Tibial artery (tissue), 4 donors: Measurements from ENCODE around the gene APLP2.
"Not testable (repeated sequence)": the region's sequence is repeated elsewhere in the genome, so short reads cannot be mapped to it uniquely, and the experiment has no call there.

Source experiments
- DNase-seq, 2 donors: peaks; one replicate each; pipeline ENCODE4 v3.0.0-alpha.2; 2019
- H3K27ac ChIP-seq, 2 donors: fragments of 200-600 bp; sonication (generic) in 1 of 2; 1 replicate in 1 of 2; 2 replicates in 1 of 2; pipeline ENCODE4 v1.5.1; 2018 to 2019; ENCODE audit warnings: mild to moderate bottlenecking in 1 of 2
- H3K27me3 ChIP-seq, 2 donors: fragments of 200-600 bp; sonication (generic) in 1 of 2; one replicate each; pipeline versions ENCODE4 v1.5.1 to v1.6.0; 2016 to 2019
- H3K36me3 ChIP-seq, 3 donors: fragments of 200-600 bp; sonication (generic) in 2 of 3; one replicate each; pipeline ENCODE4 v1.5.1; 2016 to 2019; ENCODE audit warnings: mild to moderate bottlenecking in 2 of 3
- H3K4me1 ChIP-seq, 4 donors: fragments of 200-600 bp; sonication (generic) in 2 of 4; 1 replicate in 3 of 4; 2 replicates in 1 of 4; pipeline ENCODE4 v1.5.1; 2016 to 2019
- H3K4me3 ChIP-seq, 2 donors: fragments of 200-600 bp; sonication (generic) in 1 of 2; 1 replicate in 1 of 2; 2 replicates in 1 of 2; pipeline ENCODE4 v1.5.1; 2018 to 2019; ENCODE audit warnings: mild to moderate bottlenecking in 2 of 2
- H3K9me3 ChIP-seq, 3 donors: fragments of 200-600 bp; sonication (generic) in 1 of 3; one replicate each; pipeline ENCODE4 v1.5.1; 2016 to 2019
- CTCF ChIP-seq, 2 experiments: fragments of 200-600 bp in 1 of 2; fragments of 450-650 bp in 1 of 2; IDR thresholded peaks; one replicate each; pipeline ENCODE4 v1.5.1; 2017 to 2019; ENCODE audit warnings: antibody characterized with exemption in 2 of 2, mild to moderate bottlenecking in 1 of 2, moderate library complexity in 1 of 2
- intact Hi-C: fragments of 100-400 bp; cut with DNase I; formaldehyde crosslinking; loops from one replicate; pipeline ENCODE4 v1.15.0; 2023; ENCODE audit warnings: low total_unique reads

The APLP2 gene

GRCh38 chr11:130069659-130070108 lies at the start of gene APLP2:
TSS of gene APLP2 (plus strand) at chr11:130069894. CDS start at chr11:130069978, 84 bp downstream.
- intact Hi-C loops: loop anchor here (2.0 to 10.0 kb wide), 3 partner anchors 58 to 175 kb away; partner anchors contain the start of genes NFRKB and PRDM10
- no peaks in the 10 kb centered on the region for H3K27me3 ChIP-seq
- peaks cover 0 to 27% (median 14%) of the 10 kb centered on the region in 4 donors for H3K4me1 ChIP-seq
- no peaks in the 10 kb centered on the region for H3K9me3 ChIP-seq
- peak in 1 of 2 experiments; percentile 13 for TF ChIP-seq CTCF (IDR thresholded peaks at IDR 0.05)
- peak within 1 kb of the TSS; percentile 89 to 96 for H3K4me3 ChIP-seq
- peak; percentile 100 for DNase-seq
- H3K27ac ChIP-seq: peak within 1 kb of the TSS; percentile 93 to 94
- no peaks in the 10 kb centered on the region for H3K36me3 ChIP-seq

DNA sequence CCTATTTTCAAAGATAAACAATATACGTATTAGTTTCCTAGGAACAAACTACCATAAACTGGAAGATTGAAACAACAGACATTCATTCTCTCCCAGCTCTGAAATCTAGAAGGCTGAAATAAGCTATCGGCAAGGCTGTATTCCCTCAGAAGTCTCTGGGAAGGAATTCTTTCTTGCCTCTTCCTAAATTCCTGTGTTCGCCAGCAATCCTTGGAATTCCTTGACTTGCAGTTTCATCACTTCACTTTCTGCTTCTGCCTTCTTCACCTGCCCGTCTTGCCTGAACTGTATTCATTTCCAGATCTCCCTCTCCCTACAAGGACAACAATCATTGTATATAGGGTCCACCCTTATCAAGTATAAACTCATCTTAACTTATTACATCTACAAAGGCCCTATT lies 49.4 kb upstream of the APLP2 start:
- intact Hi-C loops: no loop called here

DNA sequence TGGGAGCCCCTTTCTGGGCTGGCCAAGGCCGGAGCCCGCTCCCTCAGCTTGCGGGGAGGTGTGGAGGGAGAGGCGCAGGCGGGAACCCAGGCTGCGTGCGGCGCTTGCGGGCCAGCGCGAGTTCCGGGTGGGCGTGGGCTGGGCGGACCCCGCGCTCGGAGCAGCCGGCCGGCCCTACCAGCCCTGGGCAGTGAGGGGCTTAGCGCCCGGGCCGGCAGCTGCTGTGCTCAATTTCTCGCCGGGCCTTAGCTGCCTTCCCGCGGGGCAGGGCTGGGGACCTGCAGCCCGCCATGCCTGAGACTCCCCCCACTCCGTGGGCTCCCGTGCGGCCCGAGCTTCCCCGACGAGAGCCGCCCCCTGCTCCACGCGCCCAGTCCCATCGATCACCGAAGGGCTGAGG lies 48.1 kb upstream of the APLP2 start:
- H3K27ac ChIP-seq, H3K36me3 ChIP-seq, H3K9me3 ChIP-seq, H3K27me3 ChIP-seq, H3K4me3 ChIP-seq, intact Hi-C loops, H3K4me1 ChIP-seq, DNase-seq: not testable (repeated sequence)

More for the DNA sequence above, 49.4 kb upstream of the APLP2 start:
- no peak for DNase-seq
- no peaks in the 10 kb centered on the region for H3K36me3 ChIP-seq
- no peak for TF ChIP-seq CTCF (IDR thresholded peaks at IDR 0.05)
- H3K9me3 ChIP-seq: no peaks in the 10 kb centered on the region
- H3K27me3 ChIP-seq: no peaks in the 10 kb centered on the region
- no peak overlapping the region for H3K27ac ChIP-seq
- no peak overlapping the region for H3K4me3 ChIP-seq
- no peaks in the 10 kb centered on the region for H3K4me1 ChIP-seq

GRCh38 chr11:130022799-130023198 lies 46.9 kb upstream of the APLP2 start:
- DNase-seq: no peak
- Histone ChIP-seq H3K9me3 (no peaks in the 10 kb centered on the region), H3K27ac (no peak overlapping the region), H3K4me3 (no peak overlapping the region), H3K4me1 (no peaks in the 10 kb centered on the region), H3K36me3 (no peaks in the 10 kb centered on the region), H3K27me3 (no peaks in the 10 kb centered on the region)
- TF ChIP-seq CTCF (IDR thresholded peaks at IDR 0.05): no peak
- intact Hi-C loops: no loop called here

- Histone ChIP-seq H3K9me3 (no peaks in the 10 kb centered on the region), H3K27me3 (no peaks in the 10 kb centered on the region), H3K4me3 (no peak overlapping the region), H3K36me3 (no peaks in the 10 kb centered on the region), H3K4me1 (no peaks in the 10 kb centered on the region), H3K27ac (no peak overlapping the region)
- no peak for TF ChIP-seq CTCF (IDR thresholded peaks at IDR 0.05)
- DNase-seq: no peak
- intact Hi-C loops: no loop called here
Observed at GRCh38 chr11:130023204-130023603, 46.5 kb upstream of the APLP2 start.

GRCh38 chr11:130024361-130024760 lies 45.3 kb upstream of the APLP2 start:
- Histone ChIP-seq H3K27me3 (no peaks in the 10 kb centered on the region), H3K4me1 (no peaks in the 10 kb centered on the region), H3K9me3 (no peaks in the 10 kb centered on the region), H3K36me3 (no peaks in the 10 kb centered on the region), H3K27ac (no peak overlapping the region), H3K4me3 (no peak overlapping the region)
- intact Hi-C loops: no loop called here
- no peak for DNase-seq
- TF ChIP-seq CTCF (IDR thresholded peaks at IDR 0.05): no peak
